Psoas muscle (tissue), 8 donors: ENCODE measurements around the gene IL17REL. TPM values are rescaled to one million over a fixed set of nuclear protein-coding genes. Genes with fewer than 3 reads are reported as not detected.

Experiments used
- ATAC-seq, 4 donors: fragments of 200-7000 bp; cut with Tn5 transposase; one replicate each; pipeline ENCODE4 v1.9.1; 2020; ENCODE audit warnings: moderate library complexity in 3 of 4, mild to moderate bottlenecking in 2 of 4
- DNase-seq, 2 donors: peaks; one replicate each; pipeline ENCODE4 v3.0.0-alpha.2; 2020
- H3K27ac ChIP-seq: fragments of 200-600 bp; one replicate; pipeline ENCODE4 v1.8.0; 2022
- H3K27me3 ChIP-seq, 3 donors: fragments of 200-600 bp in 1 of 3; one replicate each; pipeline versions ENCODE4 v1.6.1 to v1.8.0; 2013 to 2022; ENCODE audit warnings: low read length in 2 of 3, mild to moderate bottlenecking in 2 of 3, moderate library complexity in 1 of 3; ENCODE audit not compliant: insufficient read depth in 3 of 3
- H3K36me3 ChIP-seq, 2 donors: fragments of 200-600 bp in 1 of 2; one replicate each; pipeline versions ENCODE4 v1.6.1 to v1.8.0; 2013 to 2022; ENCODE audit warnings: low read depth in 1 of 2, mild to moderate bottlenecking in 1 of 2, moderate library complexity in 1 of 2; ENCODE audit not compliant: insufficient read depth in 1 of 2
- H3K4me1 ChIP-seq: fragments of 200-600 bp; one replicate; pipeline ENCODE4 v1.8.0; 2022
- H3K4me3 ChIP-seq: fragments of 200-600 bp; one replicate; pipeline ENCODE4 v1.8.0; 2022; ENCODE audit warnings: mild to moderate bottlenecking
- H3K9me3 ChIP-seq: fragments of 200-600 bp; one replicate; pipeline ENCODE4 v1.8.0; 2022
- WGBS, 3 donors: extraction: QIAGEN DNeasy Blood & Tissue Kit; methylation state at CpG; one replicate each; pipeline versions ENCODE4 v1.1.6 to v1.1.7; 2013; 5-methylcytosine and 5-hydroxymethylcytosine counted together
- intact Hi-C, 2 donors: fragments of 100-400 bp; cut with DNase I; formaldehyde crosslinking; loops; one replicate each; pipeline versions ENCODE4 v1.11.0 to v1.14.2; 2022
- long read RNA-seq, 2 donors: library from polyadenylated mRNA; unstranded; transcript quantifications; one replicate each; pipeline ENCODE4 v2.0.0, GENCODE V29; 2021
- polyA plus RNA-seq, 3 donors: library from polyadenylated mRNA; stranded (reverse); fragments of 200-250 nt; gene quantifications; one replicate each; pipeline ENCODE4 v1.2.3, GENCODE V29; 2013
- total RNA-seq, 4 donors: library from RNA; stranded (reverse); fragmentation: NEBNext Ultra II Directional in 2 of 4; extraction: Animal tissue kit (Norgen Biotek cat#: 25700) in 2 of 4; gene quantifications; one replicate each; pipeline versions ENCODE4 v1.2.1 to v1.2.4, GENCODE V29; 2021 to 2023
- TF ChIP-seq, protein P1 (sequence below): fragments of 200-600 bp; IDR thresholded peaks from one replicate; pipeline ENCODE4 v1.8.0; 2022; ENCODE audit warnings: antibody characterized with exemption
- donor health status: healthy with polysubstance abuse.
- donor health status: DM: no; HTN: no; CAD: no; lungs with moderate emphysema.
- donor health status: Bipolar disorder and iron deficiency.
- donor health status: healthy.
- donor health status: DM: yes; HTN: yes; CAD: no.
- donor health status: DM: no; HTN: no; CAD: no.
- donor health status: DM: no; HTN: no; CAD: no.
- donor health status: DM: yes; HTN: yes; CAD: no.

Gene IL17REL
- total RNA-seq (not detected), polyA plus RNA-seq (not detected)
- long read RNA-seq, donor 1 = 0 reads
- long read RNA-seq, donor 2 = 0 reads

- H3K36me3 ChIP-seq = no peaks in the 10 kb centered on the region
- ATAC-seq (peak in 1 of 4 donors; percentile 58), DNase-seq (no peak)
- no peaks in the 10 kb centered on the region for H3K9me3 ChIP-seq
- H3K27me3 ChIP-seq = peaks cover 0 to 76% (median 43%) of the 10 kb centered on the region in 3 donors
- 53 to 56% (median 55%) methylated on average over 24 to 29 of the region's 29 CpGs for WGBS, 3 donors
- intact Hi-C loops = no loop called here
- no peak within 1 kb of the TSS for H3K4me3 ChIP-seq
- H3K27ac ChIP-seq = no peak within 1 kb of the TSS
- no peaks in the 10 kb centered on the region for H3K4me1 ChIP-seq
- TF ChIP-seq, protein P1, sequence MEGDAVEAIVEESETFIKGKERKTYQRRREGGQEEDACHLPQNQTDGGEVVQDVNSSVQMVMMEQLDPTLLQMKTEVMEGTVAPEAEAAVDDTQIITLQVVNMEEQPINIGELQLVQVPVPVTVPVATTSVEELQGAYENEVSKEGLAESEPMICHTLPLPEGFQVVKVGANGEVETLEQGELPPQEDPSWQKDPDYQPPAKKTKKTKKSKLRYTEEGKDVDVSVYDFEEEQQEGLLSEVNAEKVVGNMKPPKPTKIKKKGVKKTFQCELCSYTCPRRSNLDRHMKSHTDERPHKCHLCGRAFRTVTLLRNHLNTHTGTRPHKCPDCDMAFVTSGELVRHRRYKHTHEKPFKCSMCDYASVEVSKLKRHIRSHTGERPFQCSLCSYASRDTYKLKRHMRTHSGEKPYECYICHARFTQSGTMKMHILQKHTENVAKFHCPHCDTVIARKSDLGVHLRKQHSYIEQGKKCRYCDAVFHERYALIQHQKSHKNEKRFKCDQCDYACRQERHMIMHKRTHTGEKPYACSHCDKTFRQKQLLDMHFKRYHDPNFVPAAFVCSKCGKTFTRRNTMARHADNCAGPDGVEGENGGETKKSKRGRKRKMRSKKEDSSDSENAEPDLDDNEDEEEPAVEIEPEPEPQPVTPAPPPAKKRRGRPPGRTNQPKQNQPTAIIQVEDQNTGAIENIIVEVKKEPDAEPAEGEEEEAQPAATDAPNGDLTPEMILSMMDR = no peak
Measured at GRCh38 chr22:50012211-50013181, at the start of gene IL17REL. IL17REL (minus strand) TSS chr22:50012765; CDS start chr22:50012646, 119 bp downstream.

DNA sequence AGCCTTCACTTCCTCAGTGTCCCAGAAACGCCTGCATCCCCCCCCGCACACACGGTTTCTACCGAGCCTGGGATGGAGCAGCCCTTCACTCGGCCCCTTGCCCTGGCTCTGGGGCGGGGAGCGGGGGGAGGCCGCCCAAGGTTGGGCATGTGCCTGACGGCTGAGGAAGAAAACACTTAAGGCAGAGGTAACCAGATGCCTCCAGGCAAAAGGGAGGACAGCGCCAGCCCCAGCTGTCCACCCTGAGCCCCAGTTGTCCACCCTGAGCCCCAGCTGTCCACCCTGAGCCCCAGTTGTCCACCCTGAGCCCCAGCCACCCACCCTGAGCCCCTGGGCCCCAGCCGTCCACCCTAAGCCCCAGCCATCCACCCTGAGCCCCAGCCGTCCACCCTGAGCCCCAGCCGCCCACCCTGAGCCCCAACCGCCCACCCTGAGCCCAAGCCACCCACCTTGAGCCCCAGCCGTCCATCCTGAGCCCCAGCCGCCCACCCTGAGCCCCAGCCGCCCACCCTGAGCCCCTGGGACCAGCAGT, 49.3 kb upstream of the IL17REL start:
- intact Hi-C loops = no loop called here
- H3K27ac ChIP-seq = no peak overlapping the region
- H3K36me3 ChIP-seq = no peaks in the 10 kb centered on the region
- 66 to 71% (median 71%) methylated on average over 16 to 17 of the region's 17 CpGs for WGBS, 3 donors
- TF ChIP-seq, protein P1 = no peak
- peaks cover 3% of the 10 kb centered on the region for H3K4me1 ChIP-seq
- H3K4me3 ChIP-seq = no peak overlapping the region
- ATAC-seq (no peak), DNase-seq (no peak)
- no peaks in the 10 kb centered on the region for H3K9me3 ChIP-seq
- peaks cover 0 to 52% (median 36%) of the 10 kb centered on the region in 3 donors for H3K27me3 ChIP-seq

DNA sequence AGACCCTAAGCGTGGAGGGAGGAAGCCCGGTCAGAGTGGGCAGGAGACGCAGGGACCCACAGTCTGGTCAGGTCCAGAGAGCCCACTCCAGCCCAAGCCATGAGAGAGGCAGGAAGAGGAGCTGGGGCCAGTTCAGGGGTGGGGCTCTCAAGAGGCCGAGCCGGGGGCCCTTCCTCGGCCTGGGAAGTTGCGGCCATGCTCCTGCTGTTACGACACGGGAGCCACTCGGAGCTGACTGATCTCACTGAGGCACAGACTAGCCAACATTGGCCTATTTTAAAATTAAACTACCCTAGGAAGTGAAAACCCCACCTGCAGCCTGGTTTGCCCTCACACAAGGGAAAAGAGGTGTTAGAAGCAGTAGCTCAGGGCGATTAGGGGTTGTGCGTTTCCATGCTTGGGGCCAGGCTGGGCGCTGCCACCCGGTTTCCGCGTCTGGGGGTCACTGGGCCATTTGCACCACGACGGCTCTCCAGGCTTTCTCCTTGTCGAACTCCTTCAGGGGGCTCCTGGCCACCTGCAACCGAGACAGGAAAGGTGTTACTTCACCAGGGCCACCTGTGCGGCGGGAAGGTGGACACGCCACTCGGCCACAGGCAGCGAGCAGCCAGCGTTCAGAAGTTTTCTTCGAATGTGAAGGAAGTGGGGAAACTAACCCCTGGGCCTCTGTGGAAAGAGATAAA, 48.7 kb upstream of the IL17REL start:
- H3K9me3 ChIP-seq = no peaks in the 10 kb centered on the region
- no peak for ATAC-seq
- H3K27me3 ChIP-seq = peaks cover 0 to 47% (median 42%) of the 10 kb centered on the region in 3 donors
- TF ChIP-seq, protein P1 = no peak
- DNase-seq = no peak
- intact Hi-C loops = no loop called here
- peaks cover 3% of the 10 kb centered on the region for H3K4me1 ChIP-seq
- no peak overlapping the region for H3K4me3 ChIP-seq
- no peak overlapping the region for H3K27ac ChIP-seq
- 68 to 70% (median 69%) methylated on average over 27 of the region's 27 CpGs for WGBS, 3 donors
- no peaks in the 10 kb centered on the region for H3K36me3 ChIP-seq

- peaks cover 0 to 45% (median 42%) of the 10 kb centered on the region in 3 donors for H3K27me3 ChIP-seq
- H3K36me3 ChIP-seq = no peaks in the 10 kb centered on the region
- peaks cover 3% of the 10 kb centered on the region for H3K4me1 ChIP-seq
- ATAC-seq = no peak
- intact Hi-C loops = no loop called here
- DNase-seq = no peak
- no peak overlapping the region for H3K27ac ChIP-seq
- 73 to 78% (median 75%) methylated on average over 28 of the region's 28 CpGs for WGBS, 3 donors
- TF ChIP-seq, protein P1 = no peak
- no peak overlapping the region for H3K4me3 ChIP-seq
- no peaks in the 10 kb centered on the region for H3K9me3 ChIP-seq
Measured at GRCh38 chr22:50060441-50061140, 48.0 kb upstream of the IL17REL start.
